ENCODE measurements around the gene PREX1. TPM values are rescaled to one million over a fixed set of nuclear protein-coding genes. Genes with fewer than 3 reads are reported as not detected.

Gene PREX1
- total and polyA plus RNA-seq, 2 experiments from 2014 or later, result 2.4 to 10.3 TPM

GRCh38 chr20:48625136-48625900 is 202.5 kb downstream of the PREX1 start:
- H3K27me3 ChIP-seq (ENCODE audit: insufficient read depth), result no peaks in the 10 kb centered on the region
- ATAC-seq (no peak), DNase-seq (ENCODE audit: low spot score) (no peak)
- H3K4me2 ChIP-seq, result no peak overlapping the region
- no peaks in the 10 kb centered on the region for H4K20me1 ChIP-seq (replicated peaks; ENCODE audit: insufficient read depth)
- no peak overlapping the region for H3K27ac ChIP-seq (ENCODE audit: low read depth)
- H3K27me3 Mint-ChIP-seq (ENCODE audit: insufficient read depth, low read depth, poor library complexity), result peaks cover 4% of the 10 kb centered on the region
- H3K9me2 ChIP-seq (ENCODE audit: insufficient read depth), result no peaks in the 10 kb centered on the region
- TF ChIP-seq JUNB (IDR thresholded peaks at IDR 0.05; ENCODE audit: unreplicated experiment) (no peak), ETS1 (IDR thresholded peaks at IDR 0.05) (no peak), STAT1 (IDR thresholded peaks at IDR 0.05; ENCODE audit: unreplicated experiment) (no peak), ZNF331 (CRISPR knock-in tag; IDR thresholded peaks at IDR 0.05; ENCODE audit: low read depth) (no peak), NANOG (IDR thresholded peaks at IDR 0.05; ENCODE audit: borderline replicate concordance) (no peak), ZNF114 (CRISPR knock-in tag; IDR thresholded peaks at IDR 0.05) (no peak), CTCF (conservative IDR thresholded peaks at IDR 0.05; ENCODE audit: low read depth in 2 of 2) (no peak), EZH2phosphoT487 (IDR thresholded peaks at IDR 0.05; ENCODE audit: unreplicated experiment) (no peak), REST (IDR thresholded peaks at IDR 0.05; ENCODE audit: unreplicated experiment) (no peak), EZH2 (IDR thresholded peaks at IDR 0.05; ENCODE audit: low read depth, unreplicated experiment) (no peak), ZNF462 (CRISPR knock-in tag; IDR thresholded peaks at IDR 0.05) (no peak), CREB1 (CRISPR knock-in tag; IDR thresholded peaks at IDR 0.05; ENCODE audit: low read depth) (no peak), POLR2AphosphoS5 (IDR thresholded peaks at IDR 0.05; ENCODE audit: low read depth) (no peak)
- no peaks in the 10 kb centered on the region for H3K79me2 ChIP-seq (replicated peaks; ENCODE audit: insufficient read depth)
- no peaks in the 10 kb centered on the region for H3K9me3 Mint-ChIP-seq
- peaks cover 4% of the 10 kb centered on the region for H3K4me1 Mint-ChIP-seq
- no peak overlapping the region for H3K27ac Mint-ChIP-seq
- no peak overlapping the region for H3K4me3 ChIP-seq
- no peak overlapping the region for H3K4me3 Mint-ChIP-seq
- no peaks in the 10 kb centered on the region; the same call in 1 of the 2 replicates for H3K4me1 ChIP-seq (ENCODE audit: insufficient read depth)
- no peak overlapping the region for H2AFZ ChIP-seq
- no peaks in the 10 kb centered on the region for H3F3A ChIP-seq (replicated peaks; ENCODE audit: low read depth)
- H3K36me3 Mint-ChIP-seq (ENCODE audit: low read depth), result no peaks in the 10 kb centered on the region
- H3K36me3 ChIP-seq (ENCODE audit: insufficient read depth), result no peaks in the 10 kb centered on the region
